Lower leg skin (tissue), 3 donors: ENCODE measurements around the gene LHX3.

Experiments used
- CTCF ChIP-seq, 3 donors: fragments of 450-650 bp; IDR thresholded peaks; one replicate each; pipeline ENCODE4 v1.5.1; 2016; ENCODE audit warnings: antibody characterized with exemption in 3 of 3, mild to moderate bottlenecking in 3 of 3, moderate library complexity in 2 of 3
- POLR2A ChIP-seq, 2 donors: fragments of 450-650 bp; IDR thresholded peaks; one replicate each; pipeline ENCODE4 v1.6.1; 2016 to 2017; ENCODE audit warnings: antibody characterized with exemption in 2 of 2, mild to moderate bottlenecking in 1 of 2, moderate library complexity in 1 of 2

- TF ChIP-seq POLR2A (IDR thresholded peaks at IDR 0.05): no peak
- TF ChIP-seq CTCF (IDR thresholded peaks at IDR 0.05): no peak
Measured at GRCh38 chr9:136169495-136169894, 35.4 kb downstream of the LHX3 start.
